Stimulated activated CD4-positive, alpha-beta T cell treated with anti-CD3 and anti-CD28 coated beads, Interleukin-4, amount 100 ng/mL, for 4 hours (primary cell): Measurements from ENCODE around the gene CKMT2.

Experiments
- DNase-seq, 2 experiments: peaks; one replicate each; pipeline ENCODE4 v3.0.0-alpha.2; 2020

CKMT2 gene

GRCh38 chr5:81313278-81313677, 80.2 kb downstream of the CKMT2 start:
- no peak for DNase-seq

GRCh38 chr5:81313686-81314085, 80.6 kb downstream of the CKMT2 start:
- no peak for DNase-seq

DNA sequence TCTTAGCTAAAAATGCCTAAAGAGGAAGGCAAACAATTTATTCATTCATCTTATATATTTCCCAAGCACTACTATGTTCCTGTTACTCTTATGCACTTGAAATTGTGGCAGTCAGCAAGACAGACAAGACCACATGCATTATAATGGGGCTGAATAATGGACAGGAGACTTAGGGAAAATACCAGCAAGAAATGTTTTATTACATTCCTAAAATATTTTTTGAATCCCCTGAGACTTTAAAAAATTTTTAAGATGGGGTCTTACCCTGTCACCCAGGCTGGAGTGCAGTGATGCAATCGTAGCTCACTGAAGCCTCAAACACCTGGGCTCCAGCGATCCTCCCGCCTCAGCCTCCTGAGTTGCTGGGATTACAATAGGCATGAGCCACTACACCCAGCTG, 81.5 kb downstream of the CKMT2 start:
- no peak for DNase-seq

DNA sequence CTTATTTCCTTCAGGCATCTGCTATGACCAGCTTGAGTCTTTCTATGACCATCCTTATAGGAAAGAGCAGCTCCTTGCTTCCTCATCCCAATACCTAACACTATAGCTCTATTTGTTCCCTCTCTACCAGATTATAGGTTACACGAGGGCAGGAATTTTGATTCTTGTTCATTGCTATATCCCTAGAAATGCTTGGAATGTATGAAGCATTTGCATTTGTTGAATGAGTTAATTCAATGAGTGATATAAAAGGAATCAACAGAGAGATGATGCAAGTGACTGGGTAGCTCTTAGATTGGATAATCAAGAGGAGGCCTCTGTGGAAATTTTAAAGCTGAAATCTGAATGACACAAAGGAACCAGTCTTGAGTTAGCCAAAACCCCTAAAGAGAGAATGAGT, 82.2 kb downstream of the CKMT2 start:
- no peak for DNase-seq

DNA sequence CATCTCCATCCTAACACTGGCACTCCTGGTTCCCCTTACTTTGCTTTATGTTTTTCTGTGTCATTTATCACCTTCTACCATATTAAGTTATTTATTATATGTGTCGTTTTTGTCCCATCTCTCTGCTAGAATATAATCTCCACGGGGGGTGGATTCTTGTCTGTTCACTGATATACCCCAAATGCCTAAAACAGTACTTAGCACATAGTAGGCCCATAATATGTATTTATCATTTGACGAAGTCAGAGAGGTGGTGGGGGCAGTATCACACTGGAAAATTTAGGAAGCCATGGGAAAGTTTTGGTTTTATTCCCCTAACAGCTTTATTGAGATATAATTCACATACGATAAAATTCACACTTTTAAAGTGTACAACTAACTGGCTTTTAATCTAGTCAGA, 82.7 kb downstream of the CKMT2 start:
- DNase-seq = no peak
